DND-41 (cell line): Measurements from ENCODE around the gene IL11RA.

Experiments
- EZH2 ChIP-seq: IDR thresholded peaks from 3 replicates; pipeline ENCODE4 v1.6.1; 2012; ENCODE audit warnings: borderline replicate concordance, low read depth, mild to moderate bottlenecking, moderate library complexity, low read length, inconsistent platforms; ENCODE audit not compliant: severe bottlenecking
- TF ChIP-seq, protein P1 (sequence below): IDR thresholded peaks from 2 replicates; pipeline ENCODE4 v1.5.1; 2012; ENCODE audit warnings: borderline replicate concordance, low read length, moderate library complexity, mild to moderate bottlenecking; ENCODE audit not compliant: poor library complexity, severe bottlenecking; ENCODE audit errors: extremely low read depth

DNA sequence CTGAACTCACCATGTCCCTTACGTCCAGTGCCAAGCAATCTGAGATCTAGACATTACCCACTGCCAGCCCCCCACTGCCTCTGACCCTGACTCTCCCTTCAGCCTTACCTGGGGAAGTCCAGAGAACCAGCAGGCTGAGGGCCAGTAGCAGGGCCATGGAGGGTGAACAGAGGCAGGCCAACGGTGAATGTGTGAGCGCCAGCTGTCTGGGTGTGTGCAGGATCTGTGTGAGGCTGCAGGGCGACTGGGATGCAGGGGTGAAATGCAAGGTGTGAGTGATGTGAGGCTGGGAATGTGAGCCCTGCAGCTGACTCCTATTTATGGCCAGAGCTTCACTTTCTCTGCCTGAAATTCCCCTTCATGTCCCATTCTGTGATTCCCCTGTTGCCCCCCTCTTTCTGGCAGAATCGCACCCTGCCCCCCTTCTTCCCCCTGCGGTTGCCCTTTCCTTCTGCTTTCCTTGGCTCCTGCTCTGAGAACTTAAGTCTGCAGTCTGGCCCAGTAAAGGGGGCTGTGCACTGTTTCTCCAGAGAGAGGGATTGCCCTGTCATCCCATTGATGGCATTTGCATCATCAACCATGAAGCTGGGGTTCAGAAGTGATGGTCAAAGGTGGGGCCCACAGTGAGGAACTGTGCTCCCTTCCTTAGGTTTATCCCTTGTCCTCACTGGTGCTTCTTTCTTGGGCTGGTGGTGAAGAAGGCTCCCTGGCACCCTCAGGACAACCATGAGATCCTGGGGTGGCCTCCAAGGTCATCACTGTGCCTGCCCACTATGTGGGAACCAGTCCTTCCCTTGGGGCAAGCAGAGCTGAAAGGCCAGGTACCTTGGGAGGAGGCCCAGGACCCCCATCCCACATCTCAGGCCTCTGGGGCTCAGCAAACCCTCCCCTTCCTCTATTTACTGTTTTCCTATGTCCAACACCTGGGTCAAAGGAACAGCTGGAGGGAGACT, 39.3 kb downstream of the IL11RA start, which contains the start of gene CCL19:
- TF ChIP-seq, protein P1, sequence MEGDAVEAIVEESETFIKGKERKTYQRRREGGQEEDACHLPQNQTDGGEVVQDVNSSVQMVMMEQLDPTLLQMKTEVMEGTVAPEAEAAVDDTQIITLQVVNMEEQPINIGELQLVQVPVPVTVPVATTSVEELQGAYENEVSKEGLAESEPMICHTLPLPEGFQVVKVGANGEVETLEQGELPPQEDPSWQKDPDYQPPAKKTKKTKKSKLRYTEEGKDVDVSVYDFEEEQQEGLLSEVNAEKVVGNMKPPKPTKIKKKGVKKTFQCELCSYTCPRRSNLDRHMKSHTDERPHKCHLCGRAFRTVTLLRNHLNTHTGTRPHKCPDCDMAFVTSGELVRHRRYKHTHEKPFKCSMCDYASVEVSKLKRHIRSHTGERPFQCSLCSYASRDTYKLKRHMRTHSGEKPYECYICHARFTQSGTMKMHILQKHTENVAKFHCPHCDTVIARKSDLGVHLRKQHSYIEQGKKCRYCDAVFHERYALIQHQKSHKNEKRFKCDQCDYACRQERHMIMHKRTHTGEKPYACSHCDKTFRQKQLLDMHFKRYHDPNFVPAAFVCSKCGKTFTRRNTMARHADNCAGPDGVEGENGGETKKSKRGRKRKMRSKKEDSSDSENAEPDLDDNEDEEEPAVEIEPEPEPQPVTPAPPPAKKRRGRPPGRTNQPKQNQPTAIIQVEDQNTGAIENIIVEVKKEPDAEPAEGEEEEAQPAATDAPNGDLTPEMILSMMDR, result no peak
- no peak for TF ChIP-seq EZH2
